ENCODE measurements around the gene SERPINI1.

The SERPINI1 gene

DNA sequence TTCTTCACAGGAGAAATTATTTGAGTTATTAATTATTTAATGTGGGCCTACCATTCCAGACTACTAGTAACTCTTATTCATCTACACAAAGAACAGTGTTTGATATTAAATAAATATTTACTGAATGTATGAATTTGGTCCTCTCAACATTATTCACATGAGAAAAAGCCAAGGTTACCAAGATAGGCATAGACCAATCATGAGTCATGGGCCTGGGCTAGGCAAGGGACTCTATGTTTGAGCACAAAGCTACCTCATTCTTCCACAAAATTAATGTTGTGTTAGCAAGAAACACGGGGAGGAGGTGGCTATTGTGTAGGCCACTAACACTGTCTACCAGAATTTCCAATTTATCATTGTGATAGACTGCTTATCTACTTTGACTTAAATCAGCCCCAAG, 115.7 kb downstream of the SERPINI1 start:
- no peak for DNase-seq (ENCODE audit: low read depth)

- DNase-seq (ENCODE audit: low read depth), result no peak
Observed at GRCh38 chr3:167851749-167852148, 116.2 kb downstream of the SERPINI1 start.

DNA sequence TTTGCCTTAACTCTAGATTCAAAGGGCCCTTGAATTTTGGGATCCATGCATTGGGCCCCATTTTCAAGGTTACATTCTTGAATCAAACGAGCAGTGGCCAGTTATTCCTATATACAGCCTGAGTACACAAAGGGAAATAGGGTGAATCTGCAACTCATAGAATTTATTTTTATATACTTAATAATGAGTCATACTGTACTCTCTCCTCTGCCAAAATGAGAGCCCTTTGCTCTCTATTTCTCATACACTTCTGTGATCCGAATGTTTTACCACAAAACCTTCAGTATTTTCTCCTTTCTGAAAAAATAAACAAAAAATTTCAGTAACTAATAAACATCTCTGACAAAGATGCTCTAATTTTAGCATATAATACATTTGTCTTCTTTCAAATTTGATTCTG, 116.7 kb downstream of the SERPINI1 start:
- DNase-seq (ENCODE audit: low read depth), result no peak

GRCh38 chr3:167854063-167854462, 118.5 kb downstream of the SERPINI1 start:
- no peak for DNase-seq (ENCODE audit: low read depth)

- DNase-seq (ENCODE audit: low read depth), result no peak
Observed at GRCh38 chr3:167854846-167855245, 119.3 kb downstream of the SERPINI1 start.

GRCh38 chr3:167855306-167855705, 119.8 kb downstream of the SERPINI1 start:
- DNase-seq (ENCODE audit: low read depth), result no peak

- no peak for DNase-seq (ENCODE audit: low read depth)
Observed at GRCh38 chr3:167858865-167859264, 123.3 kb downstream of the SERPINI1 start.

DNA sequence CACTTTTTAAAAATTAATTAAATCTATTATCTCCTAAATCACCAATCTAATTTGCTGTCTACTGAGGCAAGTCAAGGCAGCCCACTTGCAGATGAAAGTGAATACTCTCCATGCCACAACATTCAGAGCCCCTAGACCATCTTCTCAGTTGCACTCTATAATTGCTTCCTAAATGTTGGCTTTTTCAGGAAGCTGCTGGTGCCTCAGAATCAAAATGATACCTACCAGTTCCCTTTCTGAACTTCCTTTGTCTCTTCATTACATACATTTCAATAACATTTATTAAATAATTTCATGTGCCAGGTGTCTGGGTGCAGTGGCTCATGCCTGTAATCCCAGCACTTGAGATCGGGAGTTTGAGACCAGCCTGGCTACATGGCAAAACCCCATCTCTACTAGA, 124.1 kb downstream of the SERPINI1 start:
- DNase-seq (ENCODE audit: low read depth), result no peak

DNA sequence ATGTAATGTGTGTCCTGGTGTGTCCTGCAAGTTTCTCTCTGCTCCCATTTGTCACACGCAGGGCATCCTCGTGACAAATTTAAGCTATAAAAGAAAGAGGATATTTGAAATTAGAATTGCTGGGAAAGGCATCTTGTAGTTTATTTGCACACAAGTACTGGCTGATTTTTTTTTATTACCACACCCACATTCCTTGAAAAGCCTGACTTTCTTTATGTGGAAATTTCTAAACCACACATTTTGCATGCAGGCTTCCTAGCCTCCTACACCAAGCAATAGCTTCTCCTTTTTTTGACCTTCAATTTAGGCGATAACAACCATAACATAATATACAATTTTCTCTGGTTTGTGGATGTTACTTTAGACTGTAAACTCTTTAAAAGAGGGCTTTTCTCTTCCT, 126.1 kb downstream of the SERPINI1 start:
- DNase-seq (ENCODE audit: low read depth), result no peak

DNA sequence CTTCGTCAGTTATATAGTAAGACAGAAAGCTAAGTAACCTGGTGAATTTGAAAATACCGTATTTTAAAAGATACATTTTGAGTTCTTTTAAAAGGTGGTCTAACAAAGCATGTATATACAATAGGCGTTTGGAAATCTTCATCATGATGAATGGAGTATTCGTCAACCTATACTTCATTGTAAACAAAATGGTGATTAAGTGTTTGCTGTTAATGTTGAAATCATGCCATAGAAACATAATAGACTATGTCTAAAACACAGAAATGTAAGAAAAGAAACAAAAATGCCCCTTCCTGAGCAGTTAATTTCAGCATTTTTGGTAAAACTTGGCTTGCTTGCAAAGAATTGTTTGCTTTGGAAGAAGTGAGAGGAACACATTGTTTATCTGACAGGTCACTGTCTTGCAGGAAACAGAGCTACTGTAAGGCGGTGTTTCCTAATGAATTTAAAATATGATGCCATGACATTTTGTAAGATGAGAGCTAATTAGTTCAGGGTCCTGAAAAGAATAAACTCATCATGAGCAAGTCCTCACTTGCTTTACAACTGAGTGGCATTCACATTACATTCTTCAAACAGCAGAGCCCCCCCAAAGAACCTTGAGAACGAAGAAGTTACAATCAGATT, 126.7 kb downstream of the SERPINI1 start:
- no peak for DNase-seq (ENCODE audit: low read depth)

GRCh38 chr3:167863811-167864551, 128.5 kb downstream of the SERPINI1 start:
- no peak for DNase-seq (ENCODE audit: low read depth)

GRCh38 chr3:167864552-167864874, 129.0 kb downstream of the SERPINI1 start:
- DNase-seq (ENCODE audit: low read depth), result no peak

DNA sequence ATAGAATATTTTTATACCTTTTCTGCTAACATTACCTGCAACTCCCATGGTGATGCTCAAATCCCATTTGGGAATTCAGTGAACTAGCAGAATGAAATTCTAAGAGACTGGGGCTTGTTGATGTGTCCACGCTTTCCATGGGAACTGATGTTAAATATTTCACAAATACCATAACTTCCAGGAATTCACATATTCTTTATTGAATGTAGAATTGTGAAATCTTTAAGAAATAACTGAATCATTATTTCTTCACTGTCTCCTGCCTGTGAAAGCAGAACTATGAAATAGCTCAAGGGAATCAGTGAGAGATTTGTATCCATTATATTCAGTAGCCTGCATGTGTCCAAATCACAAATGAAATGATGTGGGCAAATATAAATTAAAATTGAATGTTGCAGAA, 130.8 kb downstream of the SERPINI1 start:
- DNase-seq (ENCODE audit: low read depth), result no peak

- no peak for DNase-seq (ENCODE audit: low read depth)
Observed at GRCh38 chr3:167867981-167868380, 132.5 kb downstream of the SERPINI1 start.

GRCh38 chr3:167870181-167870580, 134.7 kb downstream of the SERPINI1 start:
- no peak for DNase-seq (ENCODE audit: low read depth)

DNA sequence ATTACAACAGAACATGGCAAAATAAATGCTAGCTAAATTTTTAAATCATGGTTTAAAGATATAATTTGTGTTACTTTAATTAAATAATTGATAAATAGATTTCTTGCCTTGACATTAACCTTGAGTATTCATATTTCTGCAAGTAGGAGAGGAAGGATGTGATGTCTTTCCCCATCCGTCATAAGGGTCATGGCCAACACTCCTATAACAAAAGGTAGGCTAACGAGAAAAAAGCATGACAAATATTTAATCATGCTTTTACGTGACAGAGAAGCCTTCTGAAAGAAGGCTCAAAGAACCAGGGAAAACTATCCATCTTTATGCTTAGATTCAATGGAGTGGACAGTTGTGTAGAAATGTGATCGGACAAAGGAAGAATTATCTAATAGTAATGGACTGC, 135.2 kb downstream of the SERPINI1 start:
- DNase-seq (ENCODE audit: low read depth), result no peak

GRCh38 chr3:167872032-167872431, 136.5 kb downstream of the SERPINI1 start:
- no peak for DNase-seq (ENCODE audit: low read depth)

DNA sequence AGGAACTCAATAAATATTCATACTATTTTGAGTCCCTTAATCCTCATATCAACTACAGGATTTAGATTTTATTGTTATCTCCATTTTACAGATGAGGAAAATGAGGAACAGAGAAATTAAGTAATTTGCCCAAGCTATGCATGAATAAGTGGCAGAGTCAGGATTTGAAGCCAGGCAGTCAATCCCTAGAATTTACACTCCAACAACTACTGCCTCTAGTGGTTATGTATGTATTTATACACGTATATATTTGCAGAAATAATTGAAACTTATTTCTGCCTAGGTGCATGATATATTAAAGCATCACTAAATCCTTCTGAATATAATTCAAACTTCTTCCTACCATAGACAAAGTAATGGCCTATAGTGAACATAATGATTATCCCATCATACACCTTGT, 137.4 kb downstream of the SERPINI1 start:
- DNase-seq (ENCODE audit: low read depth), result no peak

- DNase-seq (ENCODE audit: low read depth), result no peak
Observed at GRCh38 chr3:167874671-167875372, 139.3 kb downstream of the SERPINI1 start.
